Sigmoid colon (tissue), 4 donors: ENCODE data around the gene CFTR.

Experiments used
- POLR2AphosphoS5 ChIP-seq, 4 donors: sonication (generic); formaldehyde crosslinking; IDR thresholded peaks; one replicate each; pipeline ENCODE4 v1.6.1; 2017; ENCODE audit warnings: antibody characterized with exemption in 4 of 4
- TF ChIP-seq, protein P1 (sequence below), 4 experiments: fragments of 450-650 bp in 3 of 4; fragments of 200-600 bp in 1 of 4; IDR thresholded peaks; one replicate each; pipeline ENCODE4 v1.5.1; 2016 to 2019; ENCODE audit warnings: antibody characterized with exemption in 4 of 4, mild to moderate bottlenecking in 3 of 4, moderate library complexity in 2 of 4

DNA sequence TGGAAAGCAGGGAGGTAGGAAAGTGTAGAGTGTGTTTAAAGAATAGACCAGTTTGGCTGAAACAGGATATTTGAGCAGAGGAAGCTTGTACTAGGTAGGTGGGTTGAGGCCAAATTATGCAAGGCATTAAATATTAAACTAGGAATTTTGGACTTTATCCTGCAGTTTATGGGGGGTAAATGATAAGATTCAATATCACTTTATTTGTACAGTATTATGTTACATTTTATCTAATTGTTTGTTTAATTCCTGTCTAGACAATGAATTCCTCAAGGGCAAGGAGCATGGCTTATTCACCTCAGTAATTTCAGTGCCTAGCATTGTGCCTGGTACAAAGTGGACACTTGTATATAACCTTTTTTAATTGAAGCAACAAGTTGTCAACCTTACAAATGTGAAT lies 125.9 kb downstream of the CFTR start:
- TF ChIP-seq POLR2AphosphoS5 (IDR thresholded peaks at IDR 0.05) = no peak
- TF ChIP-seq, protein P1, sequence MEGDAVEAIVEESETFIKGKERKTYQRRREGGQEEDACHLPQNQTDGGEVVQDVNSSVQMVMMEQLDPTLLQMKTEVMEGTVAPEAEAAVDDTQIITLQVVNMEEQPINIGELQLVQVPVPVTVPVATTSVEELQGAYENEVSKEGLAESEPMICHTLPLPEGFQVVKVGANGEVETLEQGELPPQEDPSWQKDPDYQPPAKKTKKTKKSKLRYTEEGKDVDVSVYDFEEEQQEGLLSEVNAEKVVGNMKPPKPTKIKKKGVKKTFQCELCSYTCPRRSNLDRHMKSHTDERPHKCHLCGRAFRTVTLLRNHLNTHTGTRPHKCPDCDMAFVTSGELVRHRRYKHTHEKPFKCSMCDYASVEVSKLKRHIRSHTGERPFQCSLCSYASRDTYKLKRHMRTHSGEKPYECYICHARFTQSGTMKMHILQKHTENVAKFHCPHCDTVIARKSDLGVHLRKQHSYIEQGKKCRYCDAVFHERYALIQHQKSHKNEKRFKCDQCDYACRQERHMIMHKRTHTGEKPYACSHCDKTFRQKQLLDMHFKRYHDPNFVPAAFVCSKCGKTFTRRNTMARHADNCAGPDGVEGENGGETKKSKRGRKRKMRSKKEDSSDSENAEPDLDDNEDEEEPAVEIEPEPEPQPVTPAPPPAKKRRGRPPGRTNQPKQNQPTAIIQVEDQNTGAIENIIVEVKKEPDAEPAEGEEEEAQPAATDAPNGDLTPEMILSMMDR (IDR thresholded peaks at IDR 0.05) = no peak
